K562 (cell line): Measurements from ENCODE around the gene ZNF385D. TPM values are rescaled to one million over a fixed set of nuclear protein-coding genes. Genes with fewer than 3 reads are reported as not detected.
A peak's percentile ranks its signal among the peaks of the same experiment; 100 is the strongest.

Experiments used
- ATAC-seq: fragments of 200-7000 bp; cut with Tn5 transposase; 3 replicates; pipeline ENCODE4 v1.9.1; 2020; ENCODE audit warnings: moderate library complexity
- BruUV-seq: library from RNA; stranded (reverse); fragments of 400-500 nt; replicated peaks from 2 replicates; lab custom pipeline; 2021; lab: Mats Ljungman, UMichigan
- CTCF ChIA-PET: fragments of 300-600 bp; formaldehyde crosslinking; extraction: SDS; loops from one replicate; lab custom pipeline; 2021; ENCODE audit warnings: low intra/inter-chr PET ratio; lab: Yijun Ruan, JAX
- POLR2A ChIA-PET: fragments of 300-600, 350-650 bp; sonication (Branson Sonifier 250); formaldehyde crosslinking; extraction: SDS; loops from one replicate; lab custom pipeline; 2021; ENCODE audit warnings: antibody characterized with exemption, inconsistent platforms; lab: Yijun Ruan, JAX
- DNase-seq, 4 experiments: peaks; one replicate each; pipeline versions ENCODE4 v3.0.0 to v3.0.0-alpha.2; 2011 to 2018; ENCODE audit warnings: low spot score in 3 of 4, mixed read lengths in 3 of 4; ENCODE audit errors: extremely low read depth in 1 of 4
- FAIRE-seq: peaks from 2 replicates; lab custom pipeline; 2011; peaks lifted over from hg19 to GRCh38; lab: Jason Lieb, UNC
- H2AFZ ChIP-seq: 2 replicates; pipeline ENCODE4 v1.6.0; 2011; ENCODE audit warnings: low read depth, low read length, control low read depth, inconsistent platforms
- H3K27ac ChIP-seq: fragments of 200-600 bp; 3 replicates; pipeline ENCODE4 v1.8.0; 2011; ENCODE audit warnings: low read depth, mild to moderate bottlenecking, control low read depth, inconsistent platforms, low read length, moderate library complexity, mixed read lengths; ENCODE audit errors: extremely low read depth
- H3K27me3 ChIP-seq, 2 experiments: fragments of 300-600 bp in 1 of 2; 2 replicates in 1 of 2; 3 replicates in 1 of 2; pipeline versions ENCODE4 v1.6.0 to v1.8.0; 2011; ENCODE audit warnings: inconsistent platforms in 2 of 2, low read length in 2 of 2, mild to moderate bottlenecking in 1 of 2, mixed read lengths in 1 of 2, moderate library complexity in 1 of 2; ENCODE audit not compliant: control insufficient read depth in 2 of 2, insufficient read depth in 2 of 2
- H3K36me3 ChIP-seq: fragments of 300-600 bp; 3 replicates; pipeline ENCODE4 v1.8.0; 2011; ENCODE audit warnings: mild to moderate bottlenecking, low read length, inconsistent platforms; ENCODE audit not compliant: control insufficient read depth, insufficient read depth
- H3K4me1 ChIP-seq, 2 experiments: fragments of 200-600 bp in 1 of 2; replicated peaks in 1 of 2; 2 replicates in 1 of 2; 3 replicates in 1 of 2; pipeline versions ENCODE4 v1.5.1 to v1.8.0; 2011; ENCODE audit warnings: inconsistent platforms in 2 of 2, low read length in 2 of 2, mild to moderate bottlenecking in 1 of 2, mixed read lengths in 1 of 2, moderate library complexity in 1 of 2; ENCODE audit not compliant: control insufficient read depth in 2 of 2, insufficient read depth in 2 of 2
- H3K4me2 ChIP-seq: 2 replicates; pipeline ENCODE4 v1.6.1; 2011; ENCODE audit warnings: low read length, control low read depth, inconsistent platforms, mixed read lengths; ENCODE audit not compliant: insufficient read depth
- H3K4me3 ChIP-seq: fragments of 200-600 bp; sonication (generic), shearing (Covaris generic); 2 replicates; pipeline ENCODE4 v1.5.1; 2016; ENCODE audit warnings: control low read depth, inconsistent platforms
- H3K79me2 ChIP-seq: fragments of 200-600 bp; 3 replicates; pipeline ENCODE4 v1.8.0; 2011; ENCODE audit warnings: low read length, inconsistent platforms; ENCODE audit not compliant: control insufficient read depth, insufficient read depth
- H3K9ac ChIP-seq, 2 experiments: 2 replicates each; pipeline versions ENCODE4 v1.6.0 to v1.6.1; 2011; ENCODE audit warnings: low read depth in 2 of 2, low read length in 2 of 2, control low read depth in 1 of 2, inconsistent platforms in 1 of 2, mild to moderate bottlenecking in 1 of 2, mixed read lengths in 1 of 2; ENCODE audit not compliant: insufficient read depth in 1 of 2
- H3K9me1 ChIP-seq: one replicate; pipeline ENCODE4 v1.6.0; 2011; ENCODE audit warnings: inconsistent platforms, mild to moderate bottlenecking, low read length, moderate library complexity; ENCODE audit not compliant: control insufficient read depth, insufficient read depth
- H3K9me3 ChIP-seq: replicated peaks from 2 replicates; pipeline ENCODE4 v1.5.1; 2011; ENCODE audit warnings: low read depth, low read length, inconsistent platforms; ENCODE audit not compliant: control insufficient read depth, insufficient read depth
- H4K20me1 ChIP-seq: replicated peaks from 2 replicates; pipeline ENCODE4 v1.6.1; 2011; ENCODE audit warnings: low read length, inconsistent platforms, mixed read lengths; ENCODE audit not compliant: control insufficient read depth, insufficient read depth
- ARID1B ChIP-seq: fragments of 450-650 bp; IDR thresholded peaks from 2 replicates; pipeline ENCODE4 v1.6.1; 2016; ENCODE audit warnings: antibody characterized with exemption, mild to moderate bottlenecking, inconsistent platforms
- C11orf30 ChIP-seq: fragments of 450-650 bp; IDR thresholded peaks from 2 replicates; pipeline ENCODE4 v1.6.1; 2016; ENCODE audit warnings: low read depth, mild to moderate bottlenecking
- CBX3 ChIP-seq, 2 experiments: IDR thresholded peaks; 1 replicate in 1 of 2; 2 replicates in 1 of 2; pipeline ENCODE4 v1.6.1; 2012; ENCODE audit warnings: inconsistent platforms in 2 of 2, low read length in 2 of 2, borderline replicate concordance in 1 of 2, control low read depth in 1 of 2
- CEBPB ChIP-seq: fragments of 450-650 bp; IDR thresholded peaks from 2 replicates; pipeline ENCODE4 v1.6.1; 2016; ENCODE audit warnings: missing genetic modification characterization, missing compliant biosample characterization
- CEBPG ChIP-seq, 3 experiments: fragments of 200-800 bp in 1 of 3; sonication (Bioruptor generic) in 1 of 3; sonication (generic) in 1 of 3; formaldehyde crosslinking in 1 of 3; IDR thresholded peaks in 2 of 3; conservative IDR thresholded peaks in 1 of 3; 2 replicates each; pipeline versions ENCODE4 v1.6.1 to v1.8.0; 2016 to 2022; ENCODE audit warnings: missing compliant biosample characterization in 2 of 3, missing genetic modification characterization in 2 of 3, mild to moderate bottlenecking in 1 of 3, missing genetic modification reagents in 1 of 3
- DPF2 ChIP-seq: fragments of 450-650 bp; IDR thresholded peaks from 2 replicates; pipeline ENCODE4 v1.6.1; 2016
- EHMT2 ChIP-seq: fragments of 450-650 bp; IDR thresholded peaks from 2 replicates; pipeline ENCODE4 v1.6.1; 2018; ENCODE audit warnings: antibody characterized with exemption
- MAFF ChIP-seq: IDR thresholded peaks from 2 replicates; pipeline ENCODE4 v1.6.1; 2012; ENCODE audit warnings: low read length, improper control_type of control experiment
- MAFG ChIP-seq: fragments of 450-650 bp; conservative IDR thresholded peaks from 2 replicates; pipeline ENCODE4 v1.6.1; 2016; ENCODE audit warnings: missing genetic modification characterization, missing compliant biosample characterization
- MAFK ChIP-seq: IDR thresholded peaks from 2 replicates; pipeline ENCODE4 v1.6.1; 2011; ENCODE audit warnings: low read length, improper control_type of control experiment
- MAZ ChIP-seq, 2 experiments: fragments of 450-650 bp in 1 of 2; sonication (generic) in 1 of 2; formaldehyde crosslinking; IDR thresholded peaks in 1 of 2; conservative IDR thresholded peaks in 1 of 2; 2 replicates each; pipeline versions ENCODE4 v1.4.0 to v1.5.0; 2020; ENCODE audit warnings: mild to moderate bottlenecking in 1 of 2, missing genetic modification reagents in 1 of 2
- MCM5 ChIP-seq: fragments of 450-650 bp; IDR thresholded peaks from 2 replicates; pipeline ENCODE4 v1.6.1; 2016; ENCODE audit warnings: low read depth
- NCOA1 ChIP-seq: fragments of 450-650 bp; IDR thresholded peaks from 2 replicates; pipeline ENCODE4 v1.6.1; 2016; ENCODE audit warnings: low read depth
- NFE2 ChIP-seq: IDR thresholded peaks from 2 replicates; pipeline ENCODE4 v1.6.1; 2014; ENCODE audit warnings: antibody characterized with exemption, low read depth
- NFE2L1 ChIP-seq: fragments of 450-650 bp; IDR thresholded peaks from 2 replicates; pipeline ENCODE4 v1.6.1; 2016; ENCODE audit warnings: missing genetic modification characterization, low read depth, mild to moderate bottlenecking, missing compliant biosample characterization, moderate library complexity, borderline replicate concordance
- NRF1 ChIP-seq, 2 experiments: fragments of 450-650 bp; IDR thresholded peaks in 1 of 2; conservative IDR thresholded peaks in 1 of 2; 2 replicates each; pipeline ENCODE4 v1.6.1; 2014; ENCODE audit warnings: mild to moderate bottlenecking in 2 of 2
- PPARD ChIP-seq: fragments of 250-450 bp; sonication (Bioruptor Pico); IDR thresholded peaks from 2 replicates; pipeline ENCODE4 v1.8.0; 2022; ENCODE audit warnings: inconsistent platforms, mild to moderate bottlenecking, moderate library complexity
- RBM22 ChIP-seq: fragments of 200-400 bp; formaldehyde crosslinking; IDR thresholded peaks from 2 replicates; pipeline ENCODE4 v1.6.1; 2018; ENCODE audit warnings: low read length, low read depth; ENCODE audit not compliant: poor library complexity, severe bottlenecking
- SMARCA4 ChIP-seq: fragments of 450-650 bp; IDR thresholded peaks from 2 replicates; pipeline ENCODE4 v1.6.1; 2016
- TBL1XR1 ChIP-seq, 2 experiments: IDR thresholded peaks; 2 replicates each; pipeline ENCODE4 v1.6.1; 2012; ENCODE audit warnings: improper control_type of control experiment in 2 of 2, low read length in 2 of 2, mild to moderate bottlenecking in 1 of 2
- ZEB2 ChIP-seq: fragments of 450-650 bp; IDR thresholded peaks from 2 replicates; pipeline ENCODE4 v1.6.1; 2016
- ZNF316 ChIP-seq: fragments of 450-650 bp; IDR thresholded peaks from 2 replicates; pipeline ENCODE4 v1.6.1; 2016
- ZNF384 ChIP-seq: IDR thresholded peaks from 2 replicates; pipeline ENCODE4 v1.6.1; 2012; ENCODE audit warnings: low read depth, low read length, improper control_type of control experiment
- WGBS: fragments of 100-300 bp; shearing (Covaris generic); methylation state at CpG from one replicate; pipeline ENCODE4 v1.1.6; 2016; ENCODE audit warnings: low coverage, mixed read lengths; ENCODE audit not compliant: insufficient coverage; ENCODE audit errors: missing lambda C conversion rate; 5-methylcytosine and 5-hydroxymethylcytosine counted together
- in situ Hi-C: fragments of 300-500 bp; cut with MboI; formaldehyde crosslinking; loops from 4 replicates; pipeline ENCODE4 v1.15.0; 2018; ENCODE audit warnings: inconsistent platforms, mixed read lengths
- intact Hi-C: fragments of 100-400 bp; cut with micrococcal nuclease; formaldehyde crosslinking; loops from 2 replicates; pipeline ENCODE4 v1.14.2; 2022
- polyA plus RNA-seq, 8 experiments: library from polyadenylated mRNA; depleted of rRNA in 4 of 8; stranded (reverse) in 5 of 8; unstranded in 3 of 8; fragments of >200 nt; fragmentation: Nextera tagmentation in 2 of 8; fragmentation: Illumina TruSeq in 1 of 8; extraction: Ambion mirVana in 2 of 8; extraction: Trizol in 1 of 8; gene quantifications; 2 replicates each; pipeline versions ENCODE4 v1.2.1 to v1.2.3, GENCODE V29; 2011 to 2014; ENCODE audit warnings: inconsistent platforms in 1 of 8, missing spikeins in 1 of 8
- total RNA-seq, 7 experiments: library from RNA; depleted of rRNA in 6 of 7; stranded (reverse); fragments of >200 nt in 6 of 7; fragmentation: Illumina TruSeq in 2 of 7; extraction: Trizol in 2 of 7; gene quantifications; 2 replicates each; pipeline versions ENCODE4 v1.2.1 to v1.2.3, GENCODE V29; 2011 to 2021; ENCODE audit warnings: low replicate concordance in 1 of 7
- TF ChIP-seq, protein P1 (sequence below): fragments of 450-650 bp; conservative IDR thresholded peaks from 2 replicates; pipeline ENCODE4 v1.6.1; 2016; ENCODE audit warnings: missing genetic modification characterization, low read depth, mild to moderate bottlenecking, missing compliant biosample characterization, moderate library complexity

The ZNF385D gene
- total and polyA plus RNA-seq, 9 of the 15 experiments (the other 6 are each of a cell fraction or from before 2014, with no cell fraction given): 0.14 to 1.7 (median 0.51) TPM

- TF ChIP-seq NRF1 (conservative IDR thresholded peaks at IDR 0.05 in 1 of 2, IDR thresholded peaks at IDR 0.05 in 1 of 2): no peak
- TF ChIP-seq MCM5: no peak
- TF ChIP-seq CBX3 (IDR thresholded peaks at IDR 0.05; ENCODE audit: borderline replicate concordance in 1 of 2, low read length in 2 of 2): no peak
- TF ChIP-seq, protein P1, sequence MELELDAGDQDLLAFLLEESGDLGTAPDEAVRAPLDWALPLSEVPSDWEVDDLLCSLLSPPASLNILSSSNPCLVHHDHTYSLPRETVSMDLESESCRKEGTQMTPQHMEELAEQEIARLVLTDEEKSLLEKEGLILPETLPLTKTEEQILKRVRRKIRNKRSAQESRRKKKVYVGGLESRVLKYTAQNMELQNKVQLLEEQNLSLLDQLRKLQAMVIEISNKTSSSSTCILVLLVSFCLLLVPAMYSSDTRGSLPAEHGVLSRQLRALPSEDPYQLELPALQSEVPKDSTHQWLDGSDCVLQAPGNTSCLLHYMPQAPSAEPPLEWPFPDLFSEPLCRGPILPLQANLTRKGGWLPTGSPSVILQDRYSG (tag): no peak
- TF ChIP-seq PPARD (CRISPR knock-in tag): no peak
- TF ChIP-seq EHMT2: no peak
Observed at GRCh38 chr3:21624524-21624923, 126.5 kb downstream of the ZNF385D start (continued).

DNA sequence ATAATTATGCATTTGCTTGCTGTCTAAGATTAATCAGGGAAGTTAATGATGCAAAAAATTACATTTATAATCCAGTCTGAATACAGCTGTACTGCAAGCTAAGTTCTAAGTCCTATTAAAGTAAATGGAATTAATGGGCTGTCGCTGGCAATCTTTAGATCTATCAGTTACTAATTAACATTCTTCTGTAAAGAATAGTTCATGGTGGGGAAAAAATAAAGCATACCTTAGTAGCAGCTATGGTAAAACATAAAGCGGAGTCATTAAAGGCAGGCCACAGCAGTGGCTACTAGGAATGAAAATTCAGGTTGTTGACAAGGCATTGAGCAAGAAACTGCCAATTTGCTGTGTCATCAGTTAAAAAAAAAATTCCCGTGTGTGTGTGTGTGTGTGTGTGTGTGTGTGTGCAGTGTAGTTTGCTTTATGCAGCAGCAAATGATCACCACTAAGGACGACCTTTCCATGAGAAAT, 129.8 kb downstream of the ZNF385D start:
- H3K9me1 ChIP-seq: no peaks in the 10 kb centered on the region
- ATAC-seq: no peak
- POLR2A ChIA-PET: interaction anchor here (0.6 kb wide), 1 partner anchor 358 kb away, joined by 3 read pairs; no protein-coding TSS in a partner anchor
- WGBS: 21% methylated on average over 4 of the region's 4 CpGs
- no peaks in the 10 kb centered on the region for H3K9me3 ChIP-seq
- no peak overlapping the region for H3K27ac ChIP-seq
- no peak overlapping the region for H3K4me2 ChIP-seq
- no peaks in the 10 kb centered on the region for H3K79me2 ChIP-seq
- H4K20me1 ChIP-seq: no peaks in the 10 kb centered on the region
- in situ Hi-C loops: no loop called here
- TF ChIP-seq ZNF384 (peak; percentile 86), TBL1XR1 (IDR thresholded peaks at IDR 0.05; ENCODE audit: low read length in 2 of 2) (no peak), C11orf30 (peak; percentile 93), NCOA1 (no peak), RBM22 (no peak), SMARCA4 (peak; percentile 25; the same call in 1 of the 2 replicates), MAFF (peak; percentile 85), DPF2 (peak; percentile 39; the same call in 1 of the 2 replicates), ZEB2 (no peak), CEBPB (tag) (peak; percentile 75), ZNF316 (peak; percentile 97), MAFG (tag) (peak; percentile 96), NFE2 (peak; percentile 68), ARID1B (0 out of 2 replicates have a peak, but pooled peaks have one; percentile 23), MAFK (peak; percentile 82), CEBPG (CRISPR knock-in tag; IDR thresholded peaks at IDR 0.05) (no peak), CEBPG (tag; conservative IDR thresholded peaks at IDR 0.05 in 1 of 2, IDR thresholded peaks at IDR 0.05 in 1 of 2) (peak in 1 of 2 experiments; percentile 53; a peak in 2 of 4 replicates), MAZ (CRISPR knock-in tag; conservative IDR thresholded peaks at IDR 0.05 in 1 of 2, IDR thresholded peaks at IDR 0.05 in 1 of 2) (no peak), NFE2L1 (tag) (peak; percentile 27; the same call in 1 of the 2 replicates)
- TF ChIP-seq, all 486 proteins: peak for 13
- CTCF ChIA-PET: no interaction called here
- intact Hi-C loops: no loop called here
- Histone ChIP-seq H3K4me3 (no peak overlapping the region), H3K4me1 (no peaks in the 10 kb centered on the region), H3K9ac (no peak overlapping the region), H3K36me3 (no peaks in the 10 kb centered on the region), H2AFZ (no peak overlapping the region), H3K27me3 (no peaks in the 10 kb centered on the region)
- FAIRE-seq (no peak), DNase-seq (no peak)
- BruUV-seq: no TSS peak
